Stimulated activated CD8-positive, alpha-beta memory T cell treated with anti-CD3 and anti-CD28 coated beads, Interleukin-4, amount 100 ng/mL, for 24 hours (primary cell): ENCODE measurements around the gene RPLP2.
A peak's percentile ranks its signal among the peaks of the same experiment; 100 is the strongest.

Experiments
- DNase-seq: peaks from one replicate; pipeline ENCODE4 v3.0.0-alpha.2; 2020; ENCODE audit warnings: low read depth

The RPLP2 gene

GRCh38 chr11:791658-792534, 17.9 kb upstream of the RPLP2 start:
- DNase-seq, result no peak

DNA sequence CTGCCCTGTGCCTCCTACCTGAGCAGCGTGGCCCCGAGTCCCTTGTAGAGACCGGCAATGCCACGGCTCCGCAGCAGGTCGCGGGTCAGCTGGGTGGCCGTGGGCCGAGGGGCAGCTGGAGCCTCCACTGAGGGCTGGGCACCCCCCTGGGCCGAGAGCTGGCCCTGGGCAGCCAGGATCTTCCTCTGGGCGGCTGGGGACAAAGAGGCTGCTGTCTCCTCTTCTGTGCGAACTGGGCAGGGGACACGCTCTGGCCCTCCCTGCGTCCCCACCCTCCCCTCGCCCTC, 17.3 kb upstream of the RPLP2 start:
- no peak for DNase-seq

DNA sequence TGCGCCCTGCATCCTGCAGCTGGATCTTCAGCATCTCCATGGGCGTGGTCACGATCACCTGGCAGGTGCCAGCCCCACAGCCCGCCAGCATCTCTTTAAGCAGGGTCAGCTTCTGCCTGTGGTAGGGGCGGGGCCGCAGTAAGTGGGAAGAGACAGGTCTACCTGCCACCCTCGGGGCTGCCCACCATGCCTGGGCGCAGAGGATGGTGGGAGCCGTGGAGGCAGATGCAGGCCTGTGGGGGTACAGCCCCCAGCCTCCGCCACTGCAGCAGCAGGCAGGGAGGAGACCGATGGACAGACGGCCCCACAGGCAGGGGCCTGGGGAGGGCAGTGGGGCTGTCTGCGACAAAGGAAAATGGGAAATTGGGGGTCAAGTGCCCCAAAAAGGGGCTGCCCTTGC, 16.9 kb upstream of the RPLP2 start:
- DNase-seq, result no peak

DNA sequence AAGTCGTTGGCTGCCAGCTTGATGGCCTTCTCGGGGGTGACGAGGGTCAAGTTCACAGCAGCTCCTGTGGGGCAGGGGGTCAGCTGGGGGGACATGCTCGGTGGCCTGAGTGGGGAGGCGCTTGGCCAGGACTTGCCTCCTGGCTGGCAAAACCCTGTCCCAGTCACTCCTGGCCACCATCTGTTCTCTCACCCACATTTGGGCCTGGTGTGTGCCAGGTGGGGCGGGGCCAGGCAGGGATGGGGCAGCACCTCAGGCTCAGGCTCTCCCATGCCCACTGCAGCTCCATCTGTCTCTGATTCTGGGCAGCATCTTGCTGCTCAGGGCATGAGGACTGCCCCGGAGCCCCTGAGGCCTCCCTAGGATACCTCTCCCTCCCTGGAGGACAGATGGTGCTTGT, 16.2 kb upstream of the RPLP2 start:
- no peak for DNase-seq

DNA sequence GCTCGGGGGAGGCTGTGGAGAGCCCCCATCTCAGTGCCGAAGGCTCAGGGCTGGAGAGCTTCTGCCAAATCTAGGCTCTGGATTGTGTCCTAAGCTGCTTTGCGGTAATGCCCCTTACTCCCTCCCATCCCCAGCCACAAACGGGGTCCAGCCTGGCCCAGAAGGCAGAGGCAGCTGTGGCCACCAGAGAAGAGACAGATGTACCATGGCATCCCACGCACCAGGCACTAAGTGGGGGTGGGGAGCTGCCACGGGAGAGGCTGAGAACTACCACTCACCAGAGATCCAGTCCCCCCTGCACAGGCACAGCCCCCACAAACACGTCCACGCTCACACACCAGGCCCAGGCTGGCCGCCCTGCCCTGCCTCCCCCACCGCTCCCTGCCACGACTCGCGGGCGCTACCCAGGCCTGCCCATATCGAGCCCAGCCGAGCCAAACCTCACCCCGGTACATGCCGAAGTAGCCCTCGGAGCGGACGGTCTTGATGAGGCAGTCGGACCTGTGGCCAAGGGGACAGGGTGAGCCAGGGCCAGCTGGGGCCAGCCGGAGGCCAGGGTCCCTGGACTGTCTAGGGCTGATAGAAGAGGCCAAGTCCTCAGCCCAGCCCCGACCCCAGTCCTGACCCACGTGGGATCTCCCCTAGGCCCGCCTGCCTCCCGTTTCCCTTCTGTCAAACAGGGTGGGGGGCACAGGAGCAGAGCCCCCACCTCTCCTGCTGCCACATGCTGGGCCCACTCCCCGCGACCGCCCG, 15.6 kb upstream of the RPLP2 start:
- no peak for DNase-seq

DNA sequence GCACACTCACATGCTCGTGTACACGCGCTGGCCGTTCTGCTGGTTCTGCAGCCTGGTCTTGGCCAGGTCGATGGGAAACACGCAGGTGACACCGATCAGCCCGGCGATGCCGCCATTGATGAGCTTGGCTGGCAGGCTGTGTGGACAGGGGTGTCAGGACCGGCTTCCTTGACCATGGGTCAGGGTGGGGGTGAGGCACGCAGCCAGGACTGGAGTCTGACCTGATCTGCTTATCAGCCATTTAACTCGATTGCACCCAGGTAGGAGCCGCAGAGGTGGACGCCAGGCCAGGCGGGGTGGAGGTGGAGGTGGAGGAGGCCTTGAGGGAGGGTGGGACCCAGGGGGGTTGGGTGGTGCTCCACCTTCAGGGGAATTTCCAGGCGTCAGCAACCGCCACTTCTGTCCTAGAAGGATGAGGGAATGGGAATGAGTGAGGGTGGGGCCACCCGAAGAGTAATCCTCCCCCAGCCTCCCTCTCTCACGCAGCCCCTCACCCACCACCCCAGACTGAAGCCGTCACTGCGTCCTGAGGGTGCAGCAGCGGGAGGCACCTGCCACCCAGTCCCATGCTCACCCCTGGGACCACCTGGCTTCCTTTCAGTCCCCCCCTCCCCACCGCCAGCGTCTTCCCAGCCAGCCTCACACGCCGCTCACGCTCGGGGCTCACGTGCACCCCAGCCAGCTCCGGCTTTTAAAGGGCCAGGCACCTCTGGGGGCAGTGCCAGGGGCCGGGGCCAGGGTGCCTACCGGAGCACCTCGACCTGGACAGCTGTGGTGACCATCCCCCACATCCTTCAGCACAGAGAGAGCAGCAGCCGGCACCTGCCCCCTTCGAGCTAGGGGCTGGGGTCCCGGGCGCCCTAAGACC, 14.8 kb upstream of the RPLP2 start:
- no peak for DNase-seq

GRCh38 chr11:795634-796564, 13.9 kb upstream of the RPLP2 start:
- peak; percentile 77 for DNase-seq

DNA sequence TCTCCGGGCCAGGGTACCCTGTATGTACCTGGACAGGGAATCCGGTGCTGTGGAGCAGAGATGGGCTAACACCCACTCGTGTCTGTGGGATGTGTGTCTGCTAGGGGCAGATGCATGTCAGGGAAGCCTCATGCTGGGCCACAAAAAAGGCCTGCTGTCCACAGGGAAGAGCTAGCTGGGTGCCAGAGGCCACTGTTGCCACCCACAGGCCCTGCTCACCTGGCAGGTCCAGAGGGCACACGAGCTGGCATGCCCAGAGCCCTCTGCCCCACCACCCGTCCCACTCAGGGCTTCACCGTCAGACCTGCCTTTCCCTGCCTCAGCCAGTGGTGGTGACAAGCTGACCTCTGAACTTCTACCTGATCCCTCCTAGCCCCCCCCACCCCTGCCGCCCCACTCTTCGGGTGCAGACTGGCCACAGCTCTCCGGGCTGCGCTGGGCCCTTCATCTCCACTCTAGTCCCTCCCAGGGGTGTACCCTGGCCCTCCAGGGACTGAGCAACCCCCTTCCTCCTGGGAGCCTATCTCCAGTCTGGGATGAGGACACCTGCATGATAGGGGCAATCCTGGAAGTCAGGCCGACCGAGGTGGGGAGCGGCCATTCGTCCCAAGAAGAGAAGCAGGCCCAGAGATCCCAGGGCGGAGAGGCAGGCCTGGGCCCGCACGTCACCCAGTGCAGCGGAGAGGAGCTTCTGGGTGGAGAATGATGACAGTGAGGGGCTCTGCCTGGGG, 13.0 kb upstream of the RPLP2 start:
- DNase-seq, result no peak

DNA sequence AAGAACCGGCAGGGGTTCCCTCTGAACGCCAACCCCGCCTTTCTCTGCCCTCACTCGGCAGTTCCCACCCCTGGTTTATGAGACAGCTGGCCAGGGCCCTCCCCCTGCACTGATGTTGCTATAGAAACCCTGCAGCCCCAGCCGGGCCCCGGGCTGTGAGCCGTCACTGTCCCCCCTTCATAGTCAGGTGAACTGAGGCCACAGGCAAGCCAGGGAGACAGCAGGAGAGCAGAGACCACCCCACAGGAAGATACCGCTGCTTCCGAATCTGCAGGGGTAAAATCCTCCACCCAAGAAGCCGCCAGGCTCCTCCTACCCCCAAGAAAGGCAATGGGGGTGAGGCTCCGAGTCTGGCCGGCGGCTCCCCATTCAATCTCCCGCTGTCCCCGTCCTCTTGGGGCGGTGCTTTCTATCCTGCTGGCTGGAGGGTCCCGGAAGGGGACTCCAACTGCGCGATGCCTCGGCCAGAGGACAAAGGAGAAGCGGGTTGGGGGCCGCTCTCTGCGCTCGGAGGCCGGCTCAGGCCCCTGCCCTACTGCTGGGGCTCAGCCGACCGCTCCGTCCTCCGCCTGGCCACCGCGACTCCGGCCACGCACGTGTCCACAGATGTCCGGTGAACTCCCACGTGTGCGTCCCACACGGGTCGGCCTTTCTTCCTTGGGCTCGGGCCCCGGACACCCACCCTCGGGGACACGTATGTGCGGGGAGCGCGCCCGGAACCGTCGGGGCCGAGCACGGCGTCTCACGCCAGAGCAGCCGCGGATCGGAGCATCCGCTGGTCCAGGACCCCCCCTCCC, 12.3 kb upstream of the RPLP2 start:
- DNase-seq, result peak; percentile 72

- DNase-seq, result peak; percentile 80
These were observed 11.6 kb upstream of the RPLP2 start, which contains the start of gene SLC25A22 for GRCh38 chr11:798093-798713. Gene SLC25A22 (minus strand): TSS chr11:798281. CDS start chr11:795006, 3,275 bp downstream.

DNA sequence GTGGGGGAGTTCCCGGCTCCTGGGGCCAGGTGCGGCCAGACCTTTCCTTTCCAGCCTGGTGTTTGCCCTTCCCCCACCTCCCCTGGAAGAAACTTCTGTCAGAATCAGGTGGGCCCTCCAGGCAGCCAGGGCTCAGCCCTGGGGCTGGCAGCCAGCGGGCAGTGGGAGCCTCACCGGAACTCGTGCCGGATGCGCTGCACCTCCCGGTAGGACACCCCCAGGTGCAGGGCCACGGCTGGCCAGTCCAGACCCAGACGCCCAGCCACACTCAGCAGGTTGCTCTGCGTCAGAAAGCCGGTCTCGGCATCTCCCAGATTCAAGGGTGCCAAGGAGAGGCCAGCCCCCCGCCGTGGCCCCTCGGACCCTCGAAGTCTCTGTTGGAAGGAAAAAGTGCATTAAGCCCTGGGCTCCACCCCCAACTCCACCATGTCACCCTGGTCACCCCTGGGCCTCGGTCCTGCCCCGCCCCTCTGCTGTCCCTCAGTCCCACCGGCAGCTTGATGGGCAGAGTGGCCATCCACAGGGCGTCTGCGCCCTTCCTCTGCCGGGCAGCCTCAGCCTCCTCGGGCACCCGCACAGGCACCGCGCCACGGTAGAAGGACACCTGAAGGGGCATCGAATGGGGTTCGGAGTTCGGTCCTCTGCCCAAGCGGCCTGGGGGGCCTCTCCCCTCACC, 10.0 kb upstream of the RPLP2 start:
- DNase-seq, result no peak

DNA sequence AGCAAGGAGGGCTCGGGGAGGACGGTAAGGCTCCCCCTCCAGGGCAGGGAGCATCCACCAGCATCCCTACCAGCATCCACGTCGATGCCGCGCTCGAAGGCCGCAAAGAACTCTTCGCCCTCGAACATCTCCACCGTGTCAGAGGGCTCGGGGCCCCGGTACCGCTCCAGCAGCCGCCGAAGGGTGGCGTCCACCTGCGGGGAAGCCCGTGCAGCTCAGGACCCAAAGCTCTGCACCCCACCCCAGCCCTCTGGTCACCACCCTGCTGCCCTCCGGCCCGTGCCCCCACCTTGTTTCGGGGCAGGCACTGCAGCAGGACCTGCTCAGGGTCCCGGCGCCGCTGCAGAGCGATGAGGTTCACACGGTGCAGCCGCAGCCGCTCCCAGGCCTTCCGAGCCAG, 9.3 kb upstream of the RPLP2 start:
- DNase-seq, result no peak

DNA sequence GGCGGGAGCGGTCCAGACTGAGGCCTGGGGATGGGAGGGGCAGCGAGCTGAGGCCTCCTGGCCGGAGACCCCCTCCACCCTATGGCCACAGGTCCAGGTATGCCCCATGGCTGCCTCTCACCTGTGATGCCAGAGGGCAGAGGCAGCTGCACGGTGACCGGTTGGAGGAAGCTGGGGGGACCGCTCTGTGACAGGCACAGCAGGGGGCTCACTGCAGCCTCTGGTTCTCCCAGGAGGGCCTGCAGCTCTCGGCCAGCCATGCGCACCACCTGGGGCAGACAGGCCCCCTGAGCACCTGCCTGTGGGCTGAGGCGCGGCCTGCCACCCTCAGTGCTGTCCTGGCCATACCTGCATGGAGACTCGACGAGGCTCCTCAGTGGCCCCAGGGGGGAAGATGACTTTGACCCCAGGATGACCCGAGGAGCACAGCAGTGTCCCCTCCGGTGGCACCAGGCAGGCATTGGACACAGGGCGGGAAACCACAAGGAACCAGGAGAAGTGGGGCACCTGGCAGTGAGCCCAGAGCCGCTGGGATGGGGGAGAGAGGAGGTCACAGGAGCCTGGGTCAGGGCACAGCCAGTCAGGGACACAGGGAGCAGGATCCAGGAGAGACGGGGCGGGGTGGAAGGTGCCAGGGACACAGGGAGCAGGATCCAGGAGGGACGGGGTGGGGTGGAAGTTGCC, 8.5 kb upstream of the RPLP2 start:
- no peak for DNase-seq

DNA sequence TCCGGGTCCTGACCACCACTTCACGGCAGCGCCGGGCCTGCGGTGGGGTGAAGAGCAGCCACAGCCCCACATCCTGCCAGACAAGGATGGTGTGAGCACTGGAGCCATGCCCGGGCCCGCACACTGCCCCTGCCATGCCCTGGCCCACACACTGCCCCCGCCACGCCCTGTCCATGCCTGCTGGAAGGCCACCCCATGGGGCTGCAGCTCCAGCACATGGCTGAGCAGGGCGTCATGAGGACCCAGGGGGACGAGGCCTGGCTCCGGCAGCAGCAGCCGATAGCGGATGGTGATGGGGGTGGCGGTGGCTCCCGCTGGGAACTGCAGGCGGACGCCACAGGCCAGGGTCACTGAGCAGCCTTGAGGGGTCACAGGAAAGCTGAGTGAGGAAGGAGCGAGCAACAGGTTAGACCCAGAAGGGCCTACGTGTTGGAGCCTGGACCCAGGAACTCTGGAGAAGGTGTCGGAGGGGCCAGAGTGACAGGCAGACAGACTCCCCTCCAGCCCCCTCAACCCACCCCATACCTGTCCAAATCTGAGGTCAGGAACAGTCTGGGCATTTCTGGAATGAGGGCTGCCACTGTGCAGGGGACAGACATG, 7.6 kb upstream of the RPLP2 start:
- no peak for DNase-seq

GRCh38 chr11:802693-803466, 6.9 kb upstream of the RPLP2 start:
- no peak for DNase-seq

GRCh38 chr11:803467-803742, 6.4 kb upstream of the RPLP2 start:
- DNase-seq, result no peak
